IMR-90 (cell line): ENCODE data around the gene MAEA. TPM values are rescaled to one million over a fixed set of nuclear protein-coding genes. Genes with fewer than 3 reads are reported as not detected.

Source experiments
- ATAC-seq: fragments of 200-7000 bp; cut with Tn5 transposase; 2 replicates; pipeline ENCODE4 v1.9.1; 2020; ENCODE audit warnings: low read depth, mild to moderate bottlenecking, moderate library complexity
- BruUV-seq: library from RNA; stranded (reverse); fragments of 400-500 nt; replicated peaks from 2 replicates; lab custom pipeline; 2021; lab: Mats Ljungman, UMichigan
- CTCF ChIA-PET: fragments of 300-600 bp; formaldehyde crosslinking; extraction: SDS; loops from one replicate; lab custom pipeline; 2021; ENCODE audit warnings: antibody characterized with exemption; lab: Yijun Ruan, JAX
- POLR2A ChIA-PET: fragments of 300-600 bp; sonication (Branson Sonifier 250); formaldehyde crosslinking; loops from one replicate; lab custom pipeline; 2022; ENCODE audit warnings: antibody characterized with exemption; ENCODE audit not compliant: unreplicated experiment; lab: Charles Lee
- DNase-seq: peaks from one replicate; pipeline ENCODE4 v3.0.0; 2013
- H2AFZ ChIP-seq: replicated peaks from 2 replicates; pipeline ENCODE3; 2013; ENCODE audit warnings: low read length, mild to moderate bottlenecking; ENCODE audit not compliant: poor library complexity
- H2AK5ac ChIP-seq: 2 replicates; pipeline ENCODE4 v1.6.1; 2013; ENCODE audit warnings: low read depth, low read length, inconsistent platforms
- H2AK9ac ChIP-seq: replicated peaks from 2 replicates; pipeline ENCODE3; 2013; ENCODE audit warnings: mild to moderate bottlenecking, low read depth, low read length, moderate library complexity; ENCODE audit not compliant: poor library complexity
- H2BK120ac ChIP-seq: 2 replicates; pipeline ENCODE4 v1.6.1; 2013; ENCODE audit warnings: low read depth, low read length, inconsistent platforms
- H2BK15ac ChIP-seq: 3 replicates; pipeline ENCODE4 v1.6.1; 2013; ENCODE audit warnings: low read depth, low read length, inconsistent platforms
- H2BK20ac ChIP-seq: 2 replicates; pipeline ENCODE4 v1.6.1; 2013; ENCODE audit warnings: low read depth, mild to moderate bottlenecking, inconsistent platforms, low read length, moderate library complexity
- H2BK5ac ChIP-seq: 2 replicates; pipeline ENCODE4 v1.6.1; 2013; ENCODE audit warnings: mild to moderate bottlenecking, low read depth, low read length, inconsistent platforms; ENCODE audit not compliant: poor library complexity, severe bottlenecking
- H3K14ac ChIP-seq: replicated peaks from 2 replicates; pipeline ENCODE4 v1.6.1; 2013; ENCODE audit warnings: low read depth, low read length, inconsistent platforms
- H3K18ac ChIP-seq: 2 replicates; pipeline ENCODE4 v1.6.1; 2013; ENCODE audit warnings: low read depth, low read length, control low read depth
- H3K23ac ChIP-seq: 2 replicates; pipeline ENCODE4 v1.6.1; 2013; ENCODE audit warnings: low read depth, low read length, inconsistent platforms
- H3K27ac ChIP-seq: 2 replicates; pipeline ENCODE4 v1.5.1; 2013; ENCODE audit warnings: mild to moderate bottlenecking, control low read depth, low read length; ENCODE audit not compliant: insufficient read depth
- H3K27me3 ChIP-seq: 2 replicates; pipeline ENCODE4 v1.6.1; 2013; ENCODE audit warnings: low read length; ENCODE audit not compliant: control insufficient read depth, insufficient read depth
- H3K36me3 ChIP-seq: 2 replicates; pipeline ENCODE4 v1.6.1; 2013; ENCODE audit warnings: low read length, mixed read lengths; ENCODE audit not compliant: control insufficient read depth, insufficient read depth
- H3K4ac ChIP-seq: 2 replicates; pipeline ENCODE4 v1.6.1; 2013; ENCODE audit warnings: low read depth, low read length, inconsistent platforms
- H3K4me1 ChIP-seq: 2 replicates; pipeline ENCODE4 v1.6.1; 2013; ENCODE audit warnings: low read length, mixed read lengths; ENCODE audit not compliant: control insufficient read depth, insufficient read depth
- H3K4me2 ChIP-seq: 2 replicates; pipeline ENCODE4 v1.6.1; 2013; ENCODE audit warnings: low read depth, mild to moderate bottlenecking, control low read depth, low read length, moderate library complexity
- H3K4me3 ChIP-seq: 2 replicates; pipeline ENCODE4 v1.5.1; 2013; ENCODE audit warnings: low read depth, mild to moderate bottlenecking, control low read depth, low read length, moderate library complexity; ENCODE audit not compliant: insufficient read depth
- H3K56ac ChIP-seq: 2 replicates; pipeline ENCODE4 v1.6.1; 2013; ENCODE audit warnings: low read length, inconsistent platforms; ENCODE audit not compliant: insufficient read depth; ENCODE audit errors: extremely low read depth
- H3K79me1 ChIP-seq, 2 experiments: 2 replicates each; pipeline ENCODE4 v1.6.1; 2013; ENCODE audit warnings: low read length in 2 of 2, inconsistent platforms in 1 of 2, low read depth in 1 of 2
- H3K9ac ChIP-seq: 2 replicates; pipeline ENCODE4 v1.6.1; 2013; ENCODE audit warnings: low read depth, low read length, control low read depth
- H3K9me1 ChIP-seq: 2 replicates; pipeline ENCODE4 v1.6.1; 2013; ENCODE audit warnings: low read length, inconsistent platforms; ENCODE audit not compliant: insufficient read depth
- H3K9me3 ChIP-seq: 2 replicates; pipeline ENCODE4 v1.6.1; 2013; ENCODE audit warnings: low read length; ENCODE audit not compliant: control insufficient read depth, insufficient read depth
- H4K20me1 ChIP-seq: 2 replicates; pipeline ENCODE4 v1.6.1; 2013; ENCODE audit warnings: low read length, inconsistent platforms; ENCODE audit not compliant: insufficient read depth
- H4K5ac ChIP-seq: 2 replicates; pipeline ENCODE4 v1.6.1; 2013; ENCODE audit warnings: mild to moderate bottlenecking, low read depth, low read length, control low read depth
- H4K8ac ChIP-seq, 2 experiments: 2 replicates each; pipeline ENCODE4 v1.6.1; 2013; ENCODE audit warnings: low read depth in 2 of 2, low read length in 2 of 2, control low read depth in 1 of 2, inconsistent platforms in 1 of 2
- H4K91ac ChIP-seq: 2 replicates; pipeline ENCODE4 v1.6.1; 2013; ENCODE audit warnings: low read depth, low read length, inconsistent platforms; ENCODE audit not compliant: insufficient read depth
- POLR2A ChIP-seq: IDR thresholded peaks from 2 replicates; pipeline ENCODE4 v1.6.1; 2012; ENCODE audit warnings: mild to moderate bottlenecking, low read depth, low read length
- RAD21 ChIP-seq: IDR thresholded peaks from 2 replicates; pipeline ENCODE4 v1.6.1; 2012; ENCODE audit warnings: low read length, improper control_type of control experiment
- WGBS, 2 experiments: methylation state at CpG; one replicate each; pipeline versions ENCODE4 v1.1.5 to v1.1.7; 2013; ENCODE audit warnings: missing lambda C conversion rate in 2 of 2; ENCODE audit not compliant: insufficient read length in 1 of 2; ENCODE audit errors: extremely low coverage in 2 of 2; 5-methylcytosine and 5-hydroxymethylcytosine counted together
- dilution Hi-C: fragments of 300-500 bp; cut with HindIII; formaldehyde crosslinking; loops from one replicate; pipeline ENCODE4 v1.14.3; 2018; ENCODE audit warnings: low sequenced_read_pairs; ENCODE audit not compliant: unreplicated experiment
- in situ Hi-C: fragments of 300-500 bp; cut with MboI; formaldehyde crosslinking; loops from 3 replicates; pipeline ENCODE4 v1.14.3; 2019; ENCODE audit warnings: low sequenced_read_pairs, inconsistent platforms, mixed read lengths
- intact Hi-C: fragments of 100-400 bp; cut with micrococcal nuclease; formaldehyde crosslinking; loops from 2 replicates; pipeline ENCODE4 v1.10.0; 2022
- polyA plus RNA-seq, 3 experiments: library from polyadenylated mRNA; depleted of rRNA; stranded (reverse); fragments of >200 nt; gene quantifications; 2 replicates each; pipeline ENCODE4 v1.2.3, GENCODE V29; 2012; ENCODE audit warnings: low replicate concordance in 1 of 3
- total RNA-seq: library from RNA; depleted of rRNA; stranded (reverse); fragments of >200 nt; gene quantifications from 2 replicates; pipeline ENCODE4 v1.2.3, GENCODE V29; 2012
- TF ChIP-seq, protein P1 (sequence below): fragments of 150-350 bp; IDR thresholded peaks from 2 replicates; pipeline ENCODE4 v1.6.1; 2017; ENCODE audit warnings: mild to moderate bottlenecking, antibody characterized with exemption, low read length, low read depth

Gene MAEA
- total and polyA plus RNA-seq, 2 of the 4 experiments (the other 2 are of a cell fraction), result 61.5 to 108 TPM

DNA sequence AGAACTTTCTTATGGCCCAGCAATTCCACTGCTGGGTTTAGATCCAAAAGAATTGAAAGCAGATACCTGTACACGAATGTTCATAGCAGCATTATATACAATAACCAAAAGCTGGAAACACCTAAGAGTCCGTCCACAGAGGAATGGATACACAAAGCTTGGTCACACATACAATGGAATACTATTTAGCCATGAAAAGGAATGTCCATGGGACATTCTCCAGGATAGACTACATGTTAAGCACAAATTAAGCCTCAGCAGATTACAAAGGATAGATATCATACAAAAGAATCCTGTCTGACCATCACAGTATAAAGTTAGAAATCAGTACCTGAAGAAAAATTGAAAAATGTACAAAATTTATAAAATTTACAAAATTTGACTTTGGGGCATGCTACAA is 12.7 kb upstream of the MAEA start:
- POLR2A ChIA-PET, result no interaction called here
- no peaks in the 10 kb centered on the region for H3K4me1 ChIP-seq
- no peak for ATAC-seq
- no peak overlapping the region for H4K5ac ChIP-seq
- H3K36me3 ChIP-seq, result no peaks in the 10 kb centered on the region
- H3K14ac ChIP-seq, result no peak overlapping the region
- H3K27ac ChIP-seq, result no peak overlapping the region
- in situ Hi-C loops, result no loop called here
- H3K18ac ChIP-seq, result no peak overlapping the region
- no peak overlapping the region for H3K4me3 ChIP-seq
- CTCF ChIA-PET, result no interaction called here
- no peak overlapping the region for H3K23ac ChIP-seq
- H4K20me1 ChIP-seq, result no peaks in the 10 kb centered on the region
- no peak overlapping the region for H3K4me2 ChIP-seq
- intact Hi-C loops, result no loop called here
- peaks cover 2% of the 10 kb centered on the region; the same call in 1 of the 2 replicates for H3K27me3 ChIP-seq
- no peak overlapping the region for H3K9ac ChIP-seq
- dilution Hi-C loops, result no loop called here
- no peaks in the 10 kb centered on the region; a peak in 1 of 4 replicates for H3K79me1 ChIP-seq
- no peak overlapping the region for H3K56ac ChIP-seq
- BruUV-seq, result no TSS peak
- no peaks in the 10 kb centered on the region for H3K9me1 ChIP-seq
- TF ChIP-seq POLR2A (no peak), RAD21 (no peak)
- TF ChIP-seq, protein P1, sequence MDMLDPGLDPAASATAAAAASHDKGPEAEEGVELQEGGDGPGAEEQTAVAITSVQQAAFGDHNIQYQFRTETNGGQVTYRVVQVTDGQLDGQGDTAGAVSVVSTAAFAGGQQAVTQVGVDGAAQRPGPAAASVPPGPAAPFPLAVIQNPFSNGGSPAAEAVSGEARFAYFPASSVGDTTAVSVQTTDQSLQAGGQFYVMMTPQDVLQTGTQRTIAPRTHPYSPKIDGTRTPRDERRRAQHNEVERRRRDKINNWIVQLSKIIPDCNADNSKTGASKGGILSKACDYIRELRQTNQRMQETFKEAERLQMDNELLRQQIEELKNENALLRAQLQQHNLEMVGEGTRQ, result no peak
- no peak overlapping the region for H2AFZ ChIP-seq
- WGBS, 2 experiments, result no CpG with 5 or more reads among the region's 2 CpGs
- DNase-seq, result no peak
- H2BK120ac ChIP-seq, result no peak overlapping the region
- no peak overlapping the region for H2AK5ac ChIP-seq
- H2BK5ac ChIP-seq, result no peak overlapping the region
- no peak overlapping the region for H4K91ac ChIP-seq
- H2BK20ac ChIP-seq, result no peak overlapping the region
- H4K8ac ChIP-seq, result no peak overlapping the region
- no peak overlapping the region for H3K4ac ChIP-seq
- H2AK9ac ChIP-seq, result no peak overlapping the region
- no peaks in the 10 kb centered on the region for H3K9me3 ChIP-seq
- no peak overlapping the region for H2BK15ac ChIP-seq
